Measurements from ENCODE around the gene CEMIP. TPM values are rescaled to one million over a fixed set of nuclear protein-coding genes. Genes with fewer than 3 reads are reported as not detected.

Gene CEMIP
- total RNA-seq, 2 experiments from 2014 or later: not detected

Small RNA genes within 50 kb of the gene (microRNA-seq; reads per million reads assigned to microRNA genes)
- gene MIR4514 (ENCODE audit: borderline replicate concordance) (not detected), gene MIR549A (ENCODE audit: borderline replicate concordance) (not detected)

Small RNA genes within 50 kb of the gene (small RNA-seq; reads per million reads assigned to genes)
- not detected for gene MIR4514
- gene MIR549A: not detected

Other genes starting within 250 kb of the CEMIP start
- 0.08 and 0.47 TPM in 2 replicates for gene ABHD17C, start 84.1 kb upstream of the CEMIP start, total RNA-seq (2014; rRNA removed; shearing (Covaris generic))
- gene ABHD17C, start 84.1 kb upstream of the CEMIP start, total RNA-seq (2022): 0.70 and 0.81 TPM in 2 replicates
- gene MESD, start 210.4 kb downstream of the CEMIP start, total RNA-seq (2014; rRNA removed; shearing (Covaris generic)): 14.9 and 17.3 TPM in 2 replicates
- gene MESD, start 210.4 kb downstream of the CEMIP start, total RNA-seq (2022): 27.7 and 27.9 TPM in 2 replicates
- 17.0 and 19.9 TPM in 2 replicates for gene TLNRD1, start 221.6 kb downstream of the CEMIP start, total RNA-seq (2014; rRNA removed; shearing (Covaris generic))
- 17.4 and 17.5 TPM in 2 replicates for gene TLNRD1, start 221.6 kb downstream of the CEMIP start, total RNA-seq (2022)

Data from OCI-LY7 (cell line).